GM18519 (cell line): ENCODE measurements around the gene DTX4.
A peak's percentile ranks its signal among the peaks of the same experiment; 100 is the strongest.

Source experiments
- ATAC-seq: cut with Tn5 transposase; IDR thresholded peaks from one replicate; pipeline ENCODE4 v1.9.1; 2021; ENCODE audit warnings: mild to moderate bottlenecking, moderate library complexity; ENCODE audit not compliant: unreplicated experiment, low FRiP score

The DTX4 gene

DNA sequence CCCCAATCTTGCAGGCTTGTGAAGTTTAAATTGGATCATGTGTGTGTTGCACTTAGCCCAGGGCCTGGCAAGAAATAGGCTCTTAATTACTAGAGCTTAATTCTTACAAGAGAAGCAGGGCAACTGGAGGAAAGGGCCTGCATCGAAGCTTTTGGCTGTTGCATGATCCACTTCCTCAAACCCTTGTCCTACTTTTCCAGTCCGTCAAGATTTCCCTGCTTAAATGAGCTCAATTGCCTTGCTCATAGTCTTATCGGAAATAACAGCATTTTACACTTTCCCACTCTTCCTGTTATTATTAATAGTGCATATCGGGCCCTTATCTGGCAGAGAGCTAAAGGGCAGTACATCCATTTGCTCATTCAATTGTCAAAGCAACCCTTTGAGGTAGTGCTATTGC, 18.1 kb downstream of the DTX4 start:
- ATAC-seq: no peak

DNA sequence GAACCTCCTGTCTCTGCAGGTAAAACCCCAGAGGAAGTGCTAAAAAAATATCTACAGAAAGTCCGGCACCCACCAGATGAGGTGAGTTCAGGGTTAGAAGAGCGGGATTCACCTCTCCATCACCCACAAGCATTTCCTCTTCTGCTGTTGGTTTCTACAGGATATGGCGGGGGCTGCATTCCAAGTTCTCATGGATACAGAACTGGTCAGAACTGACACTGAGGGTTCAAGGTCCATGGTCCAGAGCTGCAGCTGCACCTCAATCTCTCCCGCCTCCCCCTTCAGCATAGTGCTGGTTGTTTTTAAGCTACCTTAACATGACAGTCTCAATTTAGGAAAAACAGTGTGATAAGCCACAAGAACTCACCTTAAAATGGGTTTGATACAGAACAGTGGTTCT, 19.2 kb downstream of the DTX4 start:
- ATAC-seq: no peak

DNA sequence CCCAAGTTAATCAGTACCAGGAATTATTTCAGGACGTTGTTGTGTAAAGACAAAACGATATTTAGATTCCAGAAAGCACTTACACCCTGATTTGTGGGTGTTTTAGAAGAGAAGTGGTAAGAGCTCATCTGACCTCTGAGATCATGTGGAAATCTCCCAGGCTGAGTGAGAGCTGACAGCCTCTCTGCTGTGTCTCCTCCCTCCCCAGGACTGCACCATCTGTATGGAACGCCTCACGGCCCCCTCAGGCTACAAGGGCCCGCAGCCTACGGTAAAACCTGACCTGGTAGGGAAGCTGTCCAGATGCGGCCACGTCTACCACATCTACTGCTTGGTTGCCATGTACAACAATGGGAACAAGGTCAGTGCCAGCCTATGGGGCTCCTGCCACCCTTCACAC, 20.0 kb downstream of the DTX4 start:
- ATAC-seq: no peak

DNA sequence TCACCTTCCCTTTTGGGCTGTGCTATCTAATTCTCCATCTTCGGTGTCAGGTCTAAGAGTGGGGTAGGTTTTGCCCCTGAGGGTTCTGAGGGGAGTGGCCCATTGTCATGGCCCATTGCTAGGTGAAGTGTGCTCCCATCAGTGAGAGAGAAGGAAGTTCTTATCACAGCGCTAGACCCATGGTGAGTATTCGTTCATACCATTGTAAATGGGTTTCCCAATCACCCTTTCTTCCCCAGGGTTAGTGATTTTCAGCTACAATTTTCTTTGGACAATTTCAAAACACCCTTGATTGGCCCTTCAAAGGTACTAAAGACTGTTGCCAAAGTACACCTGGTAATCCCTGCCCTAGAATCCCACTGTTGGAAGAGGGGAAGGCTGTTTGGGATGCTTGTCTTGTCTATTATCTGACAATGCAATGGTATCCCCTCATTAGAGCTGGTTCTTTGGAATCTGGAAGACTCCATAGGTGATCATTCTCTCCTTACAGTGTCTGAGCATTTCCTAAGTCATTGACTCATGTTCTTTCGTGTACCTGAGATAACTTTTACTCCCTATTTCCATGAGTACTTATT, 20.6 kb downstream of the DTX4 start:
- no peak for ATAC-seq

DNA sequence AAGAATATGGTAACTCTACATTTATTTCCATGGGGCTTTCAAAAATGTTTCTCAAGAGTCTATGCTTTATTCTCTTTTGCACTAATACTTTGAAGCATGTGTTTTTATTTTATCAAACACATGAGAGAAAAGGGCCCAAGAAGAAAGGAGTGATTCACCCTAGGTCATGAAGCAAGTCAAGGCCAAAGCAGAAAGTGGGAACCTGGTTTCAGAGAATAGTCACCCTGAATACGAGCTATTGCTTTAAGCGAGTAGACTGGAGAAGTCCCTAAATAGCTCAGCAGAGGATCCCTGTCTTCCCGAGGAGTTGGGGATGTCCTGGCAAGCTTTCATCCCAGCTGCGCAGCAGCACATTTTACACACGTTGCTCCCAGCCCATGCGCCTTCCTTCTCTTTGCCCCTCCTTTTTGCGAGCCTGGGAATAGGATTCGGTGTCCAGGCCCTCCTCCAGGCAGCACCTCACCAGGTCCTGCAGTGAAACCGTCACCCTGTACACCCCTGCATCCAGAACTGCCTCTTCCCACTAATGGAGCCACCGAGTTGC, 21.7 kb downstream of the DTX4 start:
- ATAC-seq: no peak

DNA sequence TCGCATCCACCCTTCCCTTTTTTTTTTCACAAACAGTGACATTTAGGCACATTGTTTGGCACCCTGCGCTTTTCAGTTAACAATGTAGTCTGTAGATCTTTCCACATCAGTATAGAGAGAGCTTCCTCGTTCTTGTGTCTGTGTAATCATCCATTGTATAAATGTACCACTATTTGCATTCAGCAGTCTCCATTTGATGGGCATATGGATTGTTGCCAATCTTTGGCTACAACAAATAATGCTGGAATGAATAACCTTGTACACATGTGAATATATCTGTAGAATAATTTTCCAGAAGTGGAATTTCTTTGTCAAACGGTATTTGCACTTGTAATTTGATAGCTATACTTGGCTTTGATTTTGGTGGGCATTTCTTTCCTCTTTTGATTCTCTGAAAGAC, 23.7 kb downstream of the DTX4 start:
- no peak for ATAC-seq

DNA sequence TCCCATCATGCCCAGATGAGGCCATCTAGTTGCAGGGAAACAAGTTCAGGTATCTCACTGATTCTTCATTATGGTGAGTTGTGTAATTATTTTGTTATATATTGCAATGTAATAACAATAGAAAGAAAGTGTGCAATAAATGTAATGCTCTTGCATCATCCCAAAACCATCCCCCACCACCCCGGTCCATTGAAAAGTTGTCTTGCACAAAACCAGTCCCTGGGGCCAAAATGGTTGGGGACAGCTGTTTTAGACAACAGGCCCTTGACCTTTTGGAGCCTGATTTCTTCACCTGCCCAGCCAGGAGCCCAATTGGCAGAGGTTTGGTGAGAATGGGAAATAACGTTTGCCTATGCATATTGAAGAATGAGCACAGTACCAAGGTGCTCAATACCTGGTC, 24.8 kb downstream of the DTX4 start:
- ATAC-seq: no peak

DNA sequence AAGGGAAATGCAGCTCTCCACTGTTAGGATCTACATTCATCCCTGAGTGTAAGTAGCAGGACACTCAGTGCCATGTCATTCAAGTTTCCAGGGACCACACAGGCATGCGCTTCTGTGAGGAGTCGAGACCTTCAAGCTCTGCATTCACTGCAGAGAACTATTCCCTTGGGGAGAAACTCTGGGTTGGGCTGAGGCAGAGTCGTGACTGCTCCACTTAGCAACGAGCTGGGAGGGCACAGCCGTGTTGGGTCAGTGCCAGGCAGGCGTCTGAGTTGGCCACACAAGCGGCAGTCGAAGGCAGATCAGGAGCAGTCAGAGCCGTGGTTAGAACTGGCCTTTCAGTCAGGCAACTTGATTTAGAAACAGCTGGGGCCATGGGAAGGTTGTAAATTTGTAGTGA, 26.1 kb downstream of the DTX4 start:
- no peak for ATAC-seq

DNA sequence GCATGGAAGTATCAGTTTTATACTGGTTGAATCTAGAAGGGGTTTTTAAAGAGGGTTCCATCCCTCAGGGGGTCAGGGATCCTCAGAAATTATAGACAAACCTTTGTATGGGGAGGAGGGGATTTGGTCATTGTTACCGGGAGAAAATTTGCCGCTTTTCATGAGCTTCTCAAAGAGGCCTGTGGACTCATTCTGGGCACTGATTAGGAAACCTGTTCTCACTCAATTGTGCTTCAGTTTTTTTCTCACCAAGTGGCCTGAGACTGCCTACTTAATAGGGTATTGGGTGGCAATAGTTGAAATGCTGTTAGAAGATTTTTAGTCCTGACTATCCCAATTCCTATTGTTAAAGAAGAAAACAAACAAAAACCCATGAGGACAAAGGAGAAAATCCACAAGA, 26.8 kb downstream of the DTX4 start:
- no peak for ATAC-seq

DNA sequence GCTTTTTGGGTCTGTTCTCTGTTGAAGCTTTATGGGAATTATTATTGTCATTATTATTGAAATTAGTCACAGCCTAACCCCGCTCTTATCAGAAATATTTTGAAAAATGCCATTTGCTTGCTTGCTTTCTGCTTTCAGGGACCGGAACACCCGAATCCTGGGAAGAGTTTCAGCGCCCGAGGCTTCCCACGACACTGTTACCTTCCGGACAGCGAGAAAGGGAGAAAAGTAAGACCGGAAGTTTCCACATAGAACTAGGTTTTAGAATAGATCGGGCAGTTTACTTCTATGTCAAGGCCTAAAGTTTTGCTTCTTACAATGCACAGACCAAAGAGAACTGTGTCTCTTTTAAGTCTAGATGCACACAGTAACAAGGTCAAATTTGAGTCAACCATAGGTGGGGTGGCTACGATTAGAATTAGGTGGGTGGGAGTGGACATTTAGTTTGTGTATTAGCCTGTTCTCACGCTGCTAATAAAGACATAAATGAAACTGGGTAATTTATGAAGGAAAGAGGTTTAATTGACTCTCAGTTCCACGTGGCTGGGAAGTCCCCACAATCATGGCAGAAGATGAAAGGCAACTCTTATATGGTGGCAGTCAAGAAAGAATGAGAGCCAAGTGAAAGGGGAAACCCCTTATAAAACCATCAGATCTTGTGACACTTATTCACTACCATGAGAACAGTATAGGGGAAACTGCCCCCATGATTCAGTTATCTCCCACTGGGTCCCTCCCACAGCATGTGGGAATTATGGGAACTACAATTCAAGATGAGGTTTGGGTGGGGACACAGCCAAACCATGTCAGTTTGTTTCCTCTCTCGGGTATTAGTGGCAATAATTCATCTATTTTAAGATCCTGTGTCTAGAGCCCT, 27.9 kb downstream of the DTX4 start:
- ATAC-seq: peak; percentile 46

DNA sequence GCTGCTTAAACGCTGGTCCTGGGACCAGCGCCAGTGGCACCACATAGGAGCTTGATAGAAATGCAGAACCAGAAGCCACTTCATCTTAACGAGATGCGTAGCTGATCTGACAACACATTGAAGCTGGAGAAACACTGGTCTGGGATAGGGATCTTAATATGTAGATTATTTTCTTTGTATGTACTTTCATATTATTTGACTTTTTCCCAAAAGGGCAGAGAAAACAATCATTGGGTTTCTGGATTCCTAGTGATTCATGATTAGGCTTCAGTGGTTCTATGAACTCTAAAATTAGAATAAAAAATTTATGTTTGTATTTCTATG, 28.5 kb downstream of the DTX4 start:
- ATAC-seq: no peak

DNA sequence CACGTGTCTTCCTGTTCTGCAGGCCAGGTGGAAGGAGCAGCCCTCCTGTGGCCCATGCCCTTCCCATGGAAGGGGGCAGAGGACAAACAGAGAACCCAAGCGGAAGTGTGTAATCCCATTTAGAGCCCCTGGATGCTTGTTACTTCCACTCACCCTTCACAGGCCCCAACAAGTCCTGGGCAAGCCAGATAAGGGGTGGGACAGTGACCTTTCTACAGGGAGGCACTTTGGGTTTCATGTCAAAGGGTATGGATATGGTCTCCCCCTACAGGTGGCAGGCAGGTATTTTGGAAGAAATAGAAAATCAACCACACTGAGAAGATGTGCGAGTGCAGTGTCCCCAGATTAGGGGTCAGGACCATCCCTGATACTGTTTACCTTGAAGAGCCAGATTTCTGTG, 29.4 kb downstream of the DTX4 start:
- no peak for ATAC-seq

DNA sequence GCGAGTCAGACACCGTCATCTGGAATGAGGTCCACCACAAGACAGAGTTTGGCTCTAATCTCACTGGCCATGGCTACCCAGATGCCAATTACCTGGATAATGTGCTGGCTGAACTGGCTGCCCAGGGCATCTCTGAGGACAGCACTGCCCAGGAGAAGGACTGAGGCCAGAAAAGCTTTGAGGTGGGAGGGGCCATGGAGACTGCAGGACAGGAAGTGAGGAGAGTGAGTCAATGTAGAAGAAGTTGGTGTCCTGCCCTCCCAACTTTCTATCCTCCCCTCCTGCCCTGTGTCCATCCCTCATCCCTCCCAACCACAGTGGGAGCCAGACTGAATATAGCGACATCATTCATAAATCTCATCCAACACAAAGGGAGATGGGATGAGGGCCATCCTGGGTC, 32.8 kb downstream of the DTX4 start:
- ATAC-seq: no peak

DNA sequence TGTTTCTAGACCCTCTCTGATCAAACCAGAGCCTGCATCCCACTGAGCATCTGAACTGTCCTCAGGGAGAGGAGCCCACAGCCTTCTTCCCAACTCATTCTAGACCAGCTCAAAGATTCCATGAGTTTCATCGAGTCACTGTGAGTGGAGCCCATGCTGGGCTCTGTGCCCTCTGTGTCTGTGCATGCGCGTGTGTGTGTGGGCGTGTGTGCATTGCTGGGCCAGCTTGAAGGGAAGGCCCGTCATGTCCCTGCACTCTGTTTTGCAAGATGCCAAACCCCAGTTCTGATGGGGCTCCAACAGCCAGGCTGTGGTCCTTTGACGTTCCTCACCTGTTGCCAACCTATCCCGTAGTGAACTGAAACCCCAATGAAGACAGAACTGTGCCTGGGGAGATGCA, 33.7 kb downstream of the DTX4 start:
- ATAC-seq: no peak

DNA sequence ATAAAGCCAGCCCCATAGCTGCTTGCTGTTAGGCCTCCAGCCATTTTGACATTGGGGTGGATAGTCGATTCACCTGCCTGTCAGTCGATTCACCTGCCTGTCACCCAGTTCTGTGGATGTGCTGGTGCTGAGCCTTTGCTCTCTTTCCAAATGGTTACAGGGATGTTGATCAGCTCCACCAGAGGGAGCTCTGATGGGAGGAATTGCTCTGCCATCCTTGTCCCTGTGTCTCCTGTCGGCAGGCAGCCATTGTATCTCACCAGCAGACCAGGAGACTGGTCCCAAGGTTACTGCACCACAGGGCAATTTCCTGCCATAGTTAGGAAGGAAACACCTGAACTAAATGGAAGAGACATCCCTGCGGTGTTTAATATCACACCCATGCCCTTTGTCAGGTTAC, 34.7 kb downstream of the DTX4 start:
- no peak for ATAC-seq

DNA sequence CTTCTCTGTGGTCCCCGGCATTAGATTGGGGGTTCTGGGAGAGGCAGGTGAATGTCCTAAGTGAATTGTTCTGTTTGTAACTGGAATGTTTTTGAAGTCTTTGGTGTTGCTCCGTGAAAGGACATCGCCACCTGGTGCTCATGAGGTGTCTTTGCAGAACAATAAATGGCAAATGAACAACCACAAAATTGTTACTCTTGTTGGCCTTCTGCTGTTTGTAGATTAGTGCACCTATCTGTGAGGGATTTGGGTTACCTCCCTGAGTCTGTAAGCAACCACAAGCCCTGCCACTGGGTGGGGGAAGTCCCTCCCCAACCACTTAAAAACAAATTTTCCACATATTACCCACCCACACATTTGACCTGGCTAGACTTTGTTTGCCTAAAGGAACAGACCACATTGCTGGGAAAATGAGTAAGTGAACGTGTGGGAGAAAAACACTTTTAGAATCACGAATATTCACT, 36.1 kb downstream of the DTX4 start:
- peak; percentile 84 for ATAC-seq

DNA sequence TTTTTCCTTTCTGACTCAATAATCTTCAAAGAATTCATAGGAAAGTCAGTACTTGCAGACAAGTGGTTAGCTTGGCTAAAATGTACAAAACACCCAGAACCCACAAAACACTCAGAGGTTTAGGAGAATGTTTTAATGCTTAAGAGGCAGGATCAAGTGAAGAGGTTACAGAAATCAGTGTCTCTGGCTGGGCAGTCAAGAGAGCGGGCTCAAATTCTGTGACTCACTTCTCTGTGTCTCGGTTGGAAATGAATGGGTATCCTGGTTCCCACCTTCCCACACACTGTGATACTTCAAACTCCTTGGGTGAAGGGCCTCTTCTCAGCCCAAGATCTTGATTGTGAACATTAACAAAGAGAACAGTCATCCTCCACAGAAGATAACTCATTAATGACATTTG, 37.0 kb downstream of the DTX4 start:
- ATAC-seq: no peak

DNA sequence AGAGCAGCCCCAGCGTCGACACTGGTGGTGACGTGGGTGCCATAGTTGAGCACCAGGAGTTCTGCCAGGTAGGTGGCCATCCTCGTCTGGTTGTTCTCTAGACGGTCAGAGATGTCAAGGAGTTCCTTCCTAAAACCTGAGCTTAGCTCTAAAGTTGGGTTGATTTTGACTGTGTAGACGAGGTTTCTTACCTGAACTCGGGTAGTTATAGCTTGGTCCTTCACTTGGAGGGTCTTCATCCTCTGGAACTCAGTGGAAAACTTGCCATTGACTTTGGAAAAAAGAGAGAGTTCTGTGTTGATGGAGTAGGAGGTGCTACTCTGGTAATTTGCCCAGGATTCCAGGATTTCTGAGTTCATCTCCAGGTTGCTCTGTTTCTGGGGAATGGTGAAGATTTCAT, 40.3 kb downstream of the DTX4 start:
- no peak for ATAC-seq

DNA sequence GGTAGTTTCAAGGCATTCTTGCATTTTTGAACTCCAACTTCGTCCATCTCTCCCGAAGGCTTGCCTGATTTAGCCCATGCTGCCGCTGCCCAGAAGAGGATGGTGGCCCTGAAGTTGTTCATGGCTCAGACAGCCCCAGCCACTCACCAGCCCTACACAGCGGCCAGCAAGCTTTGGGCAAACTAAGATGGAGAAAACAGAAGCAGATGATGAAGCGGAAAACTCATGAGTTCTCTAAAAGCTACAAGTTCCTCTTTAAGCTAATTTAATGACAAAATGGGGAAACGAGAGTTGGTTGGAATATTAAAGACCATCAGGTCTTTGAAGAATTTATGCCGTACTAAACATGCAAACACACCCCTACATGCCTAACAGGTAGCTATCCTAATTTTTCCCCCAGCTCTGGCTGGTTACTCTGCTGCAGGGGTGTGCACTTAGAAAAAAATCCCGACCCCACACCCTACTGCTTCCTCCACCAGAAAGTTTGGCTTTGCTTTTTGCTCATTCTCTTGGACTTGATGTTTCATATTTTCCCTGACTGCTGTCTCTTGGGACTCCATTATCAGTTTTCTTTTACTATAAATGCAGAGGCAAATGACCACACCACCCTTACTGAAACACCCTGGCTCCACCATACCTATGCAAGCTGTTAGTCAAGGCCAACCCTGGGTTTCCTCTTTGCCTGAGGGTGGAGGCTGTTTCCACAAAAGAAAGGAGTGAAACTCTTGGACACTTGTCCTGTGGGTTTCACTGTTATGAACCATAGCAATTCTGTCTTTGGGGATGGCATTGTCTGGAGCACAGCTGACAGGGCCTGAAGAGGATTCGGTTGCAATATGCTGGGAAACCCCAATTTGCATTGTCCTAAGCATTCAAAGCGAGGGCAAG, 41.1 kb downstream of the DTX4 start, which contains the start of gene MPEG1:
TSS of gene MPEG1 (minus strand) at position 184 of the 888 bp plus-strand sequence. CDS start at position 122, 62 bp downstream.
- no peak for ATAC-seq

DNA sequence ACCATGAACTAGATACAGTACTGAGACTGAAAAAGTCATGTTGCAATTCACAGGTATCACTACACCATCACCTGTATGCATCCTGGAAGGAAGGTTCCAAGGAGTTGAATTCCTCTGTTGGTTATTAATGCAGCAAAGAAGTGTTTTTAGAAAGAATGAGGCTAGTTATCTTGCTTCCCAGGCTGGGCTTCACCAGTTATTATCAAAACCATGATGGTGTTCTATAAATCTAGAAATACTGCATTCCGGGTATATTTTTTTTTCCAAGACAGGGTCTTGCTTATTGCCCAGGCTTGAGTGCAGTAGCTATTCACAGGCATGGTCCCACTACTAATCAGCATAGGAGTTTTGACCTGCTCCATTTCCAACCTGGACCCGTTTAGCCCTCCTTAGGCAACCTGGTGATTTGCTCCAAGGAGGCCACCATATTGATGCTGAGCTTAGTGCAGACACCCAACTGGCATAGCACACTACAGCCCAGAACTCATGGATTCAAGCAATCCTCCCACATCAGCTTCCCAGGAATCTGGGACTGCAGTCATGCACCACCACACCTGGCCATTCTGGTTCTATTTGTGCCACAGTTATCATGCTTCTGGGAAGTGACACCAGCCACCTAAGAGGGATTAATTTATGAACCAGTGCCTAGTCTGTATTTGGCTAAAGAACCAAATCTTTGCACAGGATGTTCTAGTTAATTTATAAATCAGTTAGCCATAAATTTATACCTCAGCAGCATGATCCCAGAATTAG, 42.4 kb downstream of the DTX4 start:
- ATAC-seq: no peak
